Panc1 (cell line): ENCODE results near the gene SPO11.

Experiments used
- SIN3A ChIP-seq: IDR thresholded peaks from 2 replicates; pipeline ENCODE4 v1.6.1; 2012; ENCODE audit warnings: low read depth, mild to moderate bottlenecking, low read length, moderate library complexity, borderline replicate concordance; ENCODE audit not compliant: insufficient read depth
- TF ChIP-seq, protein P1 (sequence below): fragments of 450-650 bp; IDR thresholded peaks from 2 replicates; pipeline ENCODE4 v1.5.1; 2017; ENCODE audit warnings: mild to moderate bottlenecking

DNA sequence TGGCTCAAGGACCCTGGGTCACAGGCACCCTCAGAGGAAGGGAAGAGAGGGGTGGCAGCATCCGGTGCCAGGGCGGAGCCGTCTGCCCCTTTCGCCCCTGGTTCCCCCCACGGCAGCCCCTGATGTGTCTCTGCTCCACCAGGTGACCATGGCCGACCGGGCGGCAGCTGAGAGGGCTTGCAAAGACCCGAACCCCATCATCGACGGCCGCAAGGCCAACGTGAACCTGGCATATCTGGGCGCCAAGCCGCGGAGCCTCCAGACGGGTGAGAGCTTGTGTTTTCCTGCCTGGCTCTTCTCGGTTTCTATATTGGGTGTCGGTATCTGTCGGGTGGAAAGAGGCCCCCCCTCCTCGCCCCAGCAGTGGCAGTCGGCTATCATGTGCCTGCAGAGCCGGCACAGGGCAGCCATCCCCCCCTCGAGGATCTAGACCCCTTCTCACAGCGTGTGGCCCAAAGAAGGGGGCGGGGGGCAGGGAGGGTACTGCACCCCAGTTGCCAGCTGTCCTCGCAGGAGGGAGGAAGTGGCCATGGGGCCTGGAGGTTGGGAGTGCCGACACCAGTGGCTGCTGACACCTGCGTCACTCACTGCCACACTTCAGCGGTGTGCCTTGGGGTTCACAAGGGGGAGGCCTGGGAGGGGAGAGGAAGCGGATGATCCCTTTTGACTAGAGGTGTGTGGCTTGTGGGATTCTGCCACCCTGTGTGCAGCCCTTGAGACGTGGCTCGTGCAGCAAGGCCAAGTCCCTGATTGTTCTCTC, 63.1 kb downstream of the SPO11 start:
- TF ChIP-seq SIN3A: no peak
- TF ChIP-seq, protein P1, sequence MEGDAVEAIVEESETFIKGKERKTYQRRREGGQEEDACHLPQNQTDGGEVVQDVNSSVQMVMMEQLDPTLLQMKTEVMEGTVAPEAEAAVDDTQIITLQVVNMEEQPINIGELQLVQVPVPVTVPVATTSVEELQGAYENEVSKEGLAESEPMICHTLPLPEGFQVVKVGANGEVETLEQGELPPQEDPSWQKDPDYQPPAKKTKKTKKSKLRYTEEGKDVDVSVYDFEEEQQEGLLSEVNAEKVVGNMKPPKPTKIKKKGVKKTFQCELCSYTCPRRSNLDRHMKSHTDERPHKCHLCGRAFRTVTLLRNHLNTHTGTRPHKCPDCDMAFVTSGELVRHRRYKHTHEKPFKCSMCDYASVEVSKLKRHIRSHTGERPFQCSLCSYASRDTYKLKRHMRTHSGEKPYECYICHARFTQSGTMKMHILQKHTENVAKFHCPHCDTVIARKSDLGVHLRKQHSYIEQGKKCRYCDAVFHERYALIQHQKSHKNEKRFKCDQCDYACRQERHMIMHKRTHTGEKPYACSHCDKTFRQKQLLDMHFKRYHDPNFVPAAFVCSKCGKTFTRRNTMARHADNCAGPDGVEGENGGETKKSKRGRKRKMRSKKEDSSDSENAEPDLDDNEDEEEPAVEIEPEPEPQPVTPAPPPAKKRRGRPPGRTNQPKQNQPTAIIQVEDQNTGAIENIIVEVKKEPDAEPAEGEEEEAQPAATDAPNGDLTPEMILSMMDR: no peak
